Kidney (tissue), 14 donors: ENCODE data around the gene DTNB. TPM values are rescaled to one million over a fixed set of nuclear protein-coding genes. Genes with fewer than 3 reads are reported as not detected.
A peak's percentile ranks its signal among the peaks of the same experiment; 100 is the strongest.

Source experiments
- DNase-seq, 5 donors: peaks; one replicate each; pipeline ENCODE4 v3.0.0-alpha.2; 2013 to 2020
- FAIRE-seq: peaks from 2 replicates; lab custom pipeline; 2012; peaks lifted over from hg19 to GRCh38; lab: Jason Lieb, UNC
- H3K27ac ChIP-seq, 2 donors: one replicate each; pipeline ENCODE4 v1.7.0; 2013; ENCODE audit warnings: low read depth in 2 of 2, low read length in 2 of 2, inconsistent platforms in 1 of 2
- H3K27me3 ChIP-seq: one replicate; pipeline ENCODE4 v1.7.1; 2013; ENCODE audit warnings: low read length, inconsistent platforms; ENCODE audit not compliant: control insufficient read depth, insufficient read depth
- H3K36me3 ChIP-seq, 3 donors: one replicate each; pipeline versions ENCODE4 v1.7.0 to v1.7.1; 2013; ENCODE audit warnings: low read length in 3 of 3, control low read depth in 1 of 3, inconsistent platforms in 1 of 3; ENCODE audit not compliant: insufficient read depth in 3 of 3, control insufficient read depth in 2 of 3
- H3K4me1 ChIP-seq, 3 donors: one replicate each; pipeline versions ENCODE4 v1.7.0 to v1.7.1; 2013; ENCODE audit warnings: low read length in 3 of 3, inconsistent platforms in 1 of 3, low read depth in 1 of 3; ENCODE audit not compliant: control insufficient read depth in 2 of 3, insufficient read depth in 2 of 3
- H3K4me3 ChIP-seq, 3 donors: one replicate each; pipeline versions ENCODE4 v1.7.0 to v1.8.1; 2013; ENCODE audit warnings: low read length in 3 of 3, control low read depth in 1 of 3, inconsistent platforms in 1 of 3
- H3K9ac ChIP-seq, 3 donors: one replicate each; pipeline versions ENCODE4 v1.7.0 to v1.7.1; 2013; ENCODE audit warnings: low read length in 3 of 3, control low read depth in 1 of 3, inconsistent platforms in 1 of 3
- H3K9me3 ChIP-seq, 3 donors: one replicate each; pipeline versions ENCODE4 v1.7.0 to v1.7.1; 2013; ENCODE audit warnings: low read length in 3 of 3, control low read depth in 1 of 3, inconsistent platforms in 1 of 3; ENCODE audit not compliant: control insufficient read depth in 2 of 3, insufficient read depth in 1 of 3
- CTCF ChIP-seq: IDR thresholded peaks from 3 replicates; pipeline ENCODE4 v1.5.1; 2012; ENCODE audit warnings: mild to moderate bottlenecking, moderate library complexity, borderline replicate concordance; ENCODE audit not compliant: insufficient read depth; ENCODE audit errors: extremely low read depth
- intact Hi-C: fragments of 100-400 bp; cut with DNase I; formaldehyde crosslinking; loops from one replicate; pipeline ENCODE4 v1.11.1; 2022
- polyA plus RNA-seq: library from polyadenylated mRNA; stranded (reverse); fragments of 350-450 nt; fragmentation: Illumina TruSeq; extraction: RNeasy Lipid Tissue Mini Kit (QIAGEN cat#74804); gene quantifications from one replicate; pipeline ENCODE4 v1.2.3, GENCODE V29; 2014; ENCODE audit warnings: low read depth, low replicate concordance; ENCODE audit not compliant: insufficient read depth
- total RNA-seq: library from RNA; stranded (reverse); fragmentation: NEBNext Ultra II Directional; extraction: Animal tissue kit (Norgen Biotek cat#: 25700); gene quantifications from one replicate; pipeline ENCODE4 v1.2.1, GENCODE V29; 2021
- donor health status: control.
- donor health status: control.
- donor health status: control.
- donor health status: control.
- donor health status: control.
- donor health status: DM: yes; HTN: yes; CAD: no.
- donor health status: Normal renal cell carcinoma (clear cell type).

The DTNB gene
- total and polyA plus RNA-seq, 2 donors from 2014 or later, result 23.0 to 28.1 TPM

DNA sequence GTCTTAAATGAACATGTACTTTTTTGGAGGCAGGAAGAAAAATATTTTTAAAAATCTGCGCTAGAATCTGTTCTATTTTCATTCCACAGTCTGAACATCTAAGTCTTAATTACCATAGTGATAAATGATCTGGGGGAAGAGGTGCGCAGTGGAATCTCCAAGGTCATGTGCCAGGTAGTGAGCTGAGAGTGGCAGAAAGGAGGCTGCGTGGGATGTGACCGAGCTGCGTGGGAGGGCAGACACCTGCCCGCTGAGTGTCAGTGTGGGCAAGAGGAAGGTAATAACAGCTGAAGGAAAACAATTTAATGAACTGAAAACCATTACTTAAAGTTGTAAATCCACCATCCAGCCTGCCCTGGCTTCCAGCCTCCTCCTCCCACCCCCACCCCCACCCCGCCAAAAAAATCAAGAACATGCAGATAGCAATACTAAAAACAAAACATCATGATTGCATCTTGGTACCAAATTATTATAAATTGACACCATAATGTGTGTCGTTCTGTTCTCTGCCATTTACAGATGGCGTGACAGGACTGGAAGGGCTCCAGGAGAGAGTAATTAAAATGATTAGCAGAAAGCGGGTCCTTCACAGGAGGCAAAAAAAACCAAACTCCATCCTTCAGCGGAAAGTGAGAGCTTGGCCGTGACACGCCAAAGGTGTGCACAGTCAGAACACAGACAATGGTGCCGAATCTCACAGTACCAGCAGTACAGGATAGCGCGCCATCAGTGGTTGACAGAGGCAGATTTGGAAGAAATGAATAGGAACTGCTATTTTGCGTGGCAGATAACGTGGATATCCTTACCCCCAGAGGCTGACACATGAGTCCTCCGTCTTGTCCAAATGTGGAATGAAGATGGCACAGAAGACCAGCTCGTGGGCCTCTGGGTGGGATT lies 11.4 kb upstream of the DTNB start:
- no peak for FAIRE-seq
- H3K4me1 ChIP-seq, result no peaks in the 10 kb centered on the region
- H3K4me3 ChIP-seq, result no peak overlapping the region
- no peaks in the 10 kb centered on the region for H3K36me3 ChIP-seq
- H3K9ac ChIP-seq, result no peak overlapping the region
- no peak for TF ChIP-seq CTCF
- no peaks in the 10 kb centered on the region for H3K27me3 ChIP-seq
- H3K9me3 ChIP-seq, result no peaks in the 10 kb centered on the region
- peak in 4 of 5 donors; percentile 83 to 85 (median 84) for DNase-seq
- intact Hi-C loops, result no loop called here
- no peak overlapping the region for H3K27ac ChIP-seq

- TF ChIP-seq CTCF, result no peak
- Histone ChIP-seq H3K9ac (no peak overlapping the region), H3K4me1 (no peaks in the 10 kb centered on the region), H3K27ac (no peak overlapping the region), H3K4me3 (no peak overlapping the region), H3K27me3 (no peaks in the 10 kb centered on the region), H3K9me3 (no peaks in the 10 kb centered on the region), H3K36me3 (no peaks in the 10 kb centered on the region)
- FAIRE-seq, result no peak
- intact Hi-C loops, result no loop called here
- no peak for DNase-seq
Observed at GRCh38 chr2:25682082-25682481, 8.7 kb upstream of the DTNB start.

- H3K9me3 ChIP-seq, result no peaks in the 10 kb centered on the region
- DNase-seq, result no peak
- no peak overlapping the region for H3K4me3 ChIP-seq
- no peak overlapping the region for H3K27ac ChIP-seq
- FAIRE-seq, result no peak
- no peaks in the 10 kb centered on the region for H3K36me3 ChIP-seq
- H3K27me3 ChIP-seq, result no peaks in the 10 kb centered on the region
- no peak overlapping the region for H3K9ac ChIP-seq
- no peaks in the 10 kb centered on the region for H3K4me1 ChIP-seq
- intact Hi-C loops, result no loop called here
- TF ChIP-seq CTCF, result no peak
Observed at GRCh38 chr2:25677877-25678276, 4.5 kb upstream of the DTNB start.
